ENCODE results near the gene NEUROD4.

GRCh38 chr12:54991161-54991990, 28.4 kb upstream of the NEUROD4 start:
- TF ChIP-seq, protein P1, sequence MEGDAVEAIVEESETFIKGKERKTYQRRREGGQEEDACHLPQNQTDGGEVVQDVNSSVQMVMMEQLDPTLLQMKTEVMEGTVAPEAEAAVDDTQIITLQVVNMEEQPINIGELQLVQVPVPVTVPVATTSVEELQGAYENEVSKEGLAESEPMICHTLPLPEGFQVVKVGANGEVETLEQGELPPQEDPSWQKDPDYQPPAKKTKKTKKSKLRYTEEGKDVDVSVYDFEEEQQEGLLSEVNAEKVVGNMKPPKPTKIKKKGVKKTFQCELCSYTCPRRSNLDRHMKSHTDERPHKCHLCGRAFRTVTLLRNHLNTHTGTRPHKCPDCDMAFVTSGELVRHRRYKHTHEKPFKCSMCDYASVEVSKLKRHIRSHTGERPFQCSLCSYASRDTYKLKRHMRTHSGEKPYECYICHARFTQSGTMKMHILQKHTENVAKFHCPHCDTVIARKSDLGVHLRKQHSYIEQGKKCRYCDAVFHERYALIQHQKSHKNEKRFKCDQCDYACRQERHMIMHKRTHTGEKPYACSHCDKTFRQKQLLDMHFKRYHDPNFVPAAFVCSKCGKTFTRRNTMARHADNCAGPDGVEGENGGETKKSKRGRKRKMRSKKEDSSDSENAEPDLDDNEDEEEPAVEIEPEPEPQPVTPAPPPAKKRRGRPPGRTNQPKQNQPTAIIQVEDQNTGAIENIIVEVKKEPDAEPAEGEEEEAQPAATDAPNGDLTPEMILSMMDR (IDR thresholded peaks at IDR 0.05), result no peak
- TF ChIP-seq POLR2A (IDR thresholded peaks at IDR 0.05), result no peak

Measured in thyroid gland (tissue), 4 donors.